ENCODE results near the gene POU2F2.

POU2F2 gene

GRCh38 chr19:42161616-42162263, 29.5 kb upstream of the POU2F2 start:
- no peaks in the 10 kb centered on the region for H3K9me2 ChIP-seq (replicated peaks; ENCODE audit: insufficient read depth, low read length)
- no peaks in the 10 kb centered on the region for H3F3A ChIP-seq (ENCODE audit: insufficient read depth)
- H3K4me3 ChIP-seq (ENCODE audit: insufficient read depth, low read length, poor library complexity, severe bottlenecking) = no peak overlapping the region
- no peaks in the 10 kb centered on the region for H3K36me3 ChIP-seq (ENCODE audit: low read length)
- no peak overlapping the region for H2AFZ ChIP-seq (ENCODE audit: low read depth, low read length, severe bottlenecking)
- TF ChIP-seq CTCF (IDR thresholded peaks at IDR 0.05; ENCODE audit: insufficient read depth, low read length, poor library complexity, severe bottlenecking) (no peak), EZH2phosphoT487 (conservative IDR thresholded peaks at IDR 0.05; ENCODE audit: low read length) (no peak)
- no peaks in the 10 kb centered on the region for H3K27me3 ChIP-seq (ENCODE audit: low read length)
- no peak overlapping the region for H3K4me2 ChIP-seq (ENCODE audit: low read depth, low read length, poor library complexity, severe bottlenecking)
- no peak overlapping the region for H3K27ac ChIP-seq (ENCODE audit: low read depth, low read length)
- no peak overlapping the region for H3K9ac ChIP-seq (ENCODE audit: low read length)
- H3K9me3 ChIP-seq (ENCODE audit: insufficient read depth, low read length) = no peaks in the 10 kb centered on the region
- H4K20me1 ChIP-seq (ENCODE audit: low read depth, low read length) = no peaks in the 10 kb centered on the region
- no peaks in the 10 kb centered on the region for H3K79me2 ChIP-seq (ENCODE audit: insufficient read depth, low read length)

GRCh38 chr19:42159942-42160341, 27.7 kb upstream of the POU2F2 start:
- TF ChIP-seq CTCF (IDR thresholded peaks at IDR 0.05; ENCODE audit: insufficient read depth, low read length, poor library complexity, severe bottlenecking) (no peak), EZH2phosphoT487 (conservative IDR thresholded peaks at IDR 0.05; ENCODE audit: low read length) (no peak)
- Histone ChIP-seq H2AFZ (ENCODE audit: low read depth, low read length, severe bottlenecking) (no peak overlapping the region), H3K9me2 (replicated peaks; ENCODE audit: insufficient read depth, low read length) (no peaks in the 10 kb centered on the region), H3K4me2 (ENCODE audit: low read depth, low read length, poor library complexity, severe bottlenecking) (no peak overlapping the region), H3K36me3 (ENCODE audit: low read length) (no peaks in the 10 kb centered on the region), H3K27me3 (ENCODE audit: low read length) (no peaks in the 10 kb centered on the region), H3K4me3 (ENCODE audit: insufficient read depth, low read length, poor library complexity, severe bottlenecking) (no peak overlapping the region), H3K79me2 (ENCODE audit: insufficient read depth, low read length) (no peaks in the 10 kb centered on the region), H3F3A (ENCODE audit: insufficient read depth) (no peaks in the 10 kb centered on the region), H4K20me1 (ENCODE audit: low read depth, low read length) (no peaks in the 10 kb centered on the region), H3K9me3 (ENCODE audit: insufficient read depth, low read length) (no peaks in the 10 kb centered on the region), H3K27ac (ENCODE audit: low read depth, low read length) (no peak overlapping the region), H3K9ac (ENCODE audit: low read length) (no peak overlapping the region)

DNA sequence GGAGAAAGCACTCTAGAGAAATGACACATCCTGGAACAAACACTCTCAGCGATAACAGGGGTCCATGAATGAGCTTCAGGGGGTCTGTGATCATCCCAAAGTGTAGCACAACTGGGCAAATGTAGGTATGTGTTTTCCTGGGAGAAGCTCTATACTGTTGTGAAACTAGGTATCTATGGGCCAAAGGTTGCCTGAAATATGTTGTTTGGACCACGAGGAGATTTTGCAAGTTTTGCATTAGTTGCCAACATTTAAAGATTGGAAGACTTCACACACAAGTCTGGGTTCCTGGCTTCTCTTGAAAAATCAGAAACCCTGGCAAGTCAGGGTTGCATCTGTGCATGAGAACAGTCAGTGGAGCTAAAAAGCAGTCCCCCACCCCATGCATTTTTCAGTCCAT, 26.7 kb upstream of the POU2F2 start:
- Histone ChIP-seq H3K9me2 (replicated peaks; ENCODE audit: insufficient read depth, low read length) (no peaks in the 10 kb centered on the region), H3K27ac (ENCODE audit: low read depth, low read length) (no peak overlapping the region), H3K36me3 (ENCODE audit: low read length) (no peaks in the 10 kb centered on the region), H3K9ac (ENCODE audit: low read length) (no peak overlapping the region), H3K79me2 (ENCODE audit: insufficient read depth, low read length) (no peaks in the 10 kb centered on the region), H4K20me1 (ENCODE audit: low read depth, low read length) (no peaks in the 10 kb centered on the region), H3K4me2 (ENCODE audit: low read depth, low read length, poor library complexity, severe bottlenecking) (no peak overlapping the region), H3K4me3 (ENCODE audit: insufficient read depth, low read length, poor library complexity, severe bottlenecking) (no peak overlapping the region), H3K9me3 (ENCODE audit: insufficient read depth, low read length) (no peaks in the 10 kb centered on the region), H2AFZ (ENCODE audit: low read depth, low read length, severe bottlenecking) (no peak overlapping the region), H3F3A (ENCODE audit: insufficient read depth) (no peaks in the 10 kb centered on the region), H3K27me3 (ENCODE audit: low read length) (no peaks in the 10 kb centered on the region)
- TF ChIP-seq CTCF (IDR thresholded peaks at IDR 0.05; ENCODE audit: insufficient read depth, low read length, poor library complexity, severe bottlenecking) (no peak), EZH2phosphoT487 (conservative IDR thresholded peaks at IDR 0.05; ENCODE audit: low read length) (no peak)
